Colonic mucosa (tissue), 4 donors: Measurements from ENCODE around the gene SEBOX. TPM values are rescaled to one million over a fixed set of nuclear protein-coding genes. Genes with fewer than 3 reads are reported as not detected.

Experiments used
- DNase-seq: peaks from one replicate; pipeline ENCODE4 v3.0.0-alpha.2; 2020
- H3K27ac ChIP-seq: fragments of 200-600 bp; one replicate; pipeline ENCODE4 v1.8.0; 2021
- H3K27me3 ChIP-seq: fragments of 200-600 bp; one replicate; pipeline ENCODE4 v1.8.0; 2021
- H3K36me3 ChIP-seq: fragments of 200-600 bp; one replicate; pipeline ENCODE4 v1.8.0; 2021
- H3K4me1 ChIP-seq: fragments of 200-600 bp; one replicate; pipeline ENCODE4 v1.8.0; 2021; ENCODE audit warnings: mild to moderate bottlenecking
- H3K4me3 ChIP-seq: fragments of 200-600 bp; one replicate; pipeline ENCODE4 v1.8.0; 2021
- H3K9ac ChIP-seq, 2 donors: one replicate each; pipeline ENCODE4 v1.7.0; 2013; ENCODE audit warnings: control low read depth in 2 of 2, low read depth in 2 of 2, low read length in 2 of 2
- H3K9me3 ChIP-seq: fragments of 200-600 bp; one replicate; pipeline ENCODE4 v1.8.0; 2021
- CTCF ChIP-seq: fragments of 200-600 bp; IDR thresholded peaks from one replicate; pipeline ENCODE4 v1.8.0; 2022; ENCODE audit warnings: antibody characterized with exemption, mild to moderate bottlenecking
- intact Hi-C: fragments of 100-400 bp; cut with DNase I; formaldehyde crosslinking; loops from one replicate; pipeline ENCODE4 v1.14.1; 2022
- total RNA-seq, 2 donors: library from RNA; stranded (reverse); fragmentation: NEBNext Ultra II Directional in 1 of 2; extraction: Animal tissue kit (Norgen Biotek cat#: 25700) in 1 of 2; gene quantifications; one replicate each; pipeline ENCODE4 v1.2.1, GENCODE V29; 2021
- donor health status: healthy.
- donor health status: DM: no; HTN: no; CAD: no.
- donor health status: DM: no; HTN: no; CAD: no.

Gene SEBOX
- total RNA-seq, 2 donors from 2014 or later: not detected

- Histone ChIP-seq H3K9ac (peak overlapping the region; percentile 89 to 94), H3K4me1 (peaks cover 8% of the 10 kb centered on the region), H3K27me3 (no peaks in the 10 kb centered on the region), H3K9me3 (no peaks in the 10 kb centered on the region), H3K4me3 (peak overlapping the region; percentile 96), H3K27ac (peak overlapping the region; percentile 79), H3K36me3 (peaks cover under 1% of the 10 kb centered on the region)
- intact Hi-C loops: no loop called here
- TF ChIP-seq CTCF: no peak
- peak; percentile 70 for DNase-seq
Measured at GRCh38 chr17:28335959-28336871, 28.8 kb downstream of the SEBOX start.

GRCh38 chr17:28335201-28335958 is 29.6 kb downstream of the SEBOX start, which contains the start of the genes IFT20 and TNFAIP1:
Gene IFT20, minus strand, starts transcription at chr17:28335472. Its CDS starts 3,487 bp downstream, at chr17:28331985.
Gene TNFAIP1, plus strand, starts transcription at chr17:28335761. Its CDS starts 3,761 bp downstream, at chr17:28339522.
- intact Hi-C loops: no loop called here
- Histone ChIP-seq H3K36me3 (no peaks in the 10 kb centered on the region), H3K27me3 (no peaks in the 10 kb centered on the region), H3K27ac (peak within 1 kb of the TSS; percentile 79), H3K4me3 (peak within 1 kb of the TSS; percentile 96), H3K9me3 (no peaks in the 10 kb centered on the region), H3K9ac (peak within 1 kb of the TSS; percentile 89 to 94), H3K4me1 (peaks cover 8% of the 10 kb centered on the region)
- DNase-seq: peak; percentile 98
- TF ChIP-seq CTCF: no peak

- no peak for DNase-seq
- H3K9me3 ChIP-seq: no peaks in the 10 kb centered on the region
Measured at GRCh38 chr17:28334666-28335200, 30.3 kb downstream of the SEBOX start.

GRCh38 chr17:28334171-28334570 is 30.8 kb downstream of the SEBOX start:
- Histone ChIP-seq H3K27me3 (no peaks in the 10 kb centered on the region), H3K27ac (no peak overlapping the region), H3K9ac (peak overlapping the region; percentile 72 to 76), H3K36me3 (no peaks in the 10 kb centered on the region), H3K4me3 (peak overlapping the region; percentile 96), H3K4me1 (peaks cover 8% of the 10 kb centered on the region), H3K9me3 (no peaks in the 10 kb centered on the region)
- intact Hi-C loops: no loop called here
- no peak for DNase-seq
- no peak for TF ChIP-seq CTCF

More at GRCh38 chr17:28334666-28335200, 30.3 kb downstream of the SEBOX start:
- Histone ChIP-seq H3K27ac (peak overlapping the region; percentile 79), H3K4me3 (peak overlapping the region; percentile 96), H3K4me1 (peaks cover 8% of the 10 kb centered on the region), H3K9ac (peak overlapping the region; percentile 72 to 76), H3K36me3 (no peaks in the 10 kb centered on the region), H3K27me3 (no peaks in the 10 kb centered on the region)
- no peak for TF ChIP-seq CTCF
- intact Hi-C loops: no loop called here

- Histone ChIP-seq H3K36me3 (no peaks in the 10 kb centered on the region), H3K9ac (no peak overlapping the region), H3K9me3 (no peaks in the 10 kb centered on the region), H3K27ac (no peak overlapping the region), H3K4me1 (peaks cover 8% of the 10 kb centered on the region), H3K4me3 (no peak overlapping the region), H3K27me3 (no peaks in the 10 kb centered on the region)
- TF ChIP-seq CTCF: no peak
- intact Hi-C loops: no loop called here
- DNase-seq: no peak
Measured at GRCh38 chr17:28333083-28333746, 31.8 kb downstream of the SEBOX start.
